Activated CD4-positive, alpha-beta T cell treated with anti-CD3 and anti-CD28 coated beads, Interleukin-10, Interleukin-2, amounts not matched to agents 100 ng/mL and 50 ng/mL, durations not matched to agents 16 hours and 8 hours (primary cell): ENCODE data around the gene SLC51B.
"Not testable (repeated sequence)": the region's sequence is repeated elsewhere in the genome, so short reads cannot be mapped to it uniquely, and the experiment has no call there.

Experiments
- DNase-seq: peaks from one replicate; pipeline ENCODE4 v3.0.0-alpha.2; 2020

SLC51B gene

GRCh38 chr15:65067317-65067644 is 22.1 kb downstream of the SLC51B start:
- DNase-seq = no peak

- no peak for DNase-seq
These were observed 22.6 kb downstream of the SLC51B start, which contains the start of gene RASL12 for GRCh38 chr15:65067645-65068402. Gene RASL12 (minus strand): TSS chr15:65067991. CDS start chr15:65067835, 156 bp downstream.

GRCh38 chr15:65068403-65068788 is 23.2 kb downstream of the SLC51B start:
- DNase-seq = no peak

DNA sequence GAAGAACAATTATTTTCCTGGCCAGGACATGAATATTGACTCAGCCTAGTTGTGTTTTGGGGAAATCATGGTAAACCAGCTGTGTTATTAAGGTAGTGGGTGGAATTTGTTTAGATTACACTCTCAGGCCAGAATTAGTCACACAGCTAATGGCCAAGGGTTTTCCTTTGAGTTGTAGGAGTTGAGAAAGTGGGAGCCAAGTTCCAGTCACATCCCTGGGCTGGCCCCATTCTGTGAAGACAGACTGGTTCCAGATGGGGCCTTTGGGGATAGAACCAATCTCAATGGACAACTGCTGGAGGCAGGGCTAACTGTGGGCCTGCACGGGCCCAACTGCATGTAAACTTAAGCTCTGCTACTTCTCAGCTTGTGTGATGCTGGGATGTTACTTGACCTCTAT is 24.0 kb downstream of the SLC51B start:
- DNase-seq = no peak

DNA sequence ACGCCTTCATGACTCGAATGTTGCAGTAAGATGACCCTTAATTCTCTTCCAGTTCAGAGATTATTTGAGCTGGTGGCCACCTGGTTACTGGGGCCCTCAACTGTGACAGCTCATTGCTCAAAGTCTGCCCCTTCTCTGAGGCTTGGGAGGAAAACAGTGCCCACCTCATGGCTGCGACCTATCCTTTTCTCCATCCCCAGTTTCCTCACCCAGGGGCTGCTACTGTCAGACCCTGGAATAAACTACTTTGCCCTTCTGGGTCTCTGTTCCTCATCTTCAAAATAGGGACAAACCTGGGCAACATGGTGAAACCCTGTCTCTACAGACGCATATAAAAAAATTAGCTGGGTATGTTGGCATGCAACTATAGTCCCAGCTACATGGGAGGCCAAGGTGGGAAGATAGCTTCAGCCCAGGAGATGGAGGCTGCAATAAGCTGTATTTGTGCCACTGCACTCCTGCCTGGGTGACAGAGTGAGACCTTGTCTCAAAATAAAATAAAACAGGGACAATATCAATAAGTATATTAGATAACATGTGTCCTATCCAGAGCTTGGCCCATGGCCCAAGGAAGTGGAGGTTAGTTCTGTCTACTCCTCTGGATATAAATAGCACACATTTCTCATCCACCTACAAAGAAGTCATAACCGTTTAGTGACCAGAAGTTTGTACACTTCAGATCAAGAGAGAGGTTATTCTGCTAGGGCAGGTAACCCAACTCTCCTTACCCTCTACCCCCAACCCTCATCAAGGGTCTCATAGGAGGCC is 24.8 kb downstream of the SLC51B start:
- DNase-seq = no peak

DNA sequence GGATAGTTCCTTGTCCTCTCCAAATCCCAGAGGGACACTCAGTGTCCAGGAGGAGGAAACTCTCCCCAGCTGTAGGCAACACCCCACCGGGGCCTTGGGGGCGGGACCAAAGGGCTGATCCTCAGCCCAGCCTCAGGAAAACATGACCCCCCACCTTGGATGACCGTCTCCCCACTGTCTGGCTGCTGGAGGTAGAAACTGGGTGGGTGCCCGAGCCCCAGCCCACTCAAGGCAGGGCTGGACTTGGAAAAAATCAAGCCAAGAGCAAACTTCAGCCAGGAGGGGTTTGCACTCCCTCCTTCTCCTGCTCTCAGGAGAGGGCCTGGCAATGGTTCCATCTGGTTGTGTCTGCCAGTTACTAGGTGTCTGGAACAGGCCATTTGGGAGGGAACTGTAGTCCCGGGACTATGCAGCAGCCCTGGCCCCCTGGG is 26.2 kb downstream of the SLC51B start:
- DNase-seq = no peak

- no peak for DNase-seq
These were observed 26.8 kb downstream of the SLC51B start for GRCh38 chr15:65072027-65072426.

DNA sequence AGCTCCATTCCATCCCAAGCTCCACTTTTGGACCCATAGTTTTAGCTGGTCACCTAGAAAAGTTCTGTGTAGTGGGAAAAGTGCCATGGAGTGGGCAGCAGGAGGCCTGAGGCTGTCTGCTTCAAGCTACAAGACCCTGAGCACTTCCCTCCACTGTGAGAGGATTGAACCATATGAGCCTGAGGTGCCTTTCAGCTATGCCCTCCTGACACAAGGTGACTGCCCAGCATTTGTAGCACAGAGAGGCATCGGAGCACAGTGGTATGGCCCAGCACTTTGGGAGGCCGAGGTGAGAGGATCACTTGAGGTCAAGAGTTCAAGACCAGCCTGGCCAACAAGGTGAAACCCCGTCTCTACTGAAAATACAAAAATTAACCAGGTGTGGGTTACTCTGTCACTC is 27.4 kb downstream of the SLC51B start:
- no peak for DNase-seq

GRCh38 chr15:65074946-65075345 is 29.8 kb downstream of the SLC51B start:
- not testable (repeated sequence) for DNase-seq

DNA sequence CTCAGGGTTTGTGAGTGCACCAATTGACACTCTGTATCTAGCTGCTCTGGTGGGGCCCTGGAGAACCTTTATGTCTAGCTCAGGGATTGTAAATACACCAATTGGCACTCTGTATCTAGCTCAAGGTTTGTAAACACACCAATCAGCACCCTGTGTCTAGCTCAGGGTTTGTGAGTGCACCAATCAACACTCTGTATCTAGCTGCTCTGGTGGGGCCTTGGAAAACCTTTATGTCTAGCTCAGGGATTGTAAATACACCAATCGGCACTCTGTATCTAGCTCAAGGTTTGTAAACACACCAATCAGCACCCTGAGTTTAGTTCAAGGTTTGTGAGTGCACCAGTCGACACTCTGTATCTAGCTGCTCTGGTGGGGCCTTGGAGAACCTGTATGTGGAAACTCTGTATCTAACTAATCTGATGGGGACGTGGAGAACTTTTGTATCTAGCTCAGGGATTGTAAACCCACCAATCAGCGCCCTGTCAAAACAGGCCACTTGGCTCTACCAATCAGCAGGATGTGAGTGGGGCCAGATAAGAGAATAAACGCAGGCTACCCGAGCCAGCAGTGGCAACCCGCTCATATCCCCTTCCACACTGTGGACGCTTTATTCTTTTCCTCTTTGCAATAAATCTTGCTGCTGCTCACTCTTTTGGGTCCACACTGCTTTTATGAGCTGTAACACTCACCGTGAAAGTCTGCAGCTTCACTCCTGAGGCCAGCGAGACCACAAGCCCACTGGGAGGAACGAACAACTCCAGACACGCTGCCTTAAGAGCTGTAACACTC is 30.6 kb downstream of the SLC51B start:
- DNase-seq = not testable (repeated sequence)

DNA sequence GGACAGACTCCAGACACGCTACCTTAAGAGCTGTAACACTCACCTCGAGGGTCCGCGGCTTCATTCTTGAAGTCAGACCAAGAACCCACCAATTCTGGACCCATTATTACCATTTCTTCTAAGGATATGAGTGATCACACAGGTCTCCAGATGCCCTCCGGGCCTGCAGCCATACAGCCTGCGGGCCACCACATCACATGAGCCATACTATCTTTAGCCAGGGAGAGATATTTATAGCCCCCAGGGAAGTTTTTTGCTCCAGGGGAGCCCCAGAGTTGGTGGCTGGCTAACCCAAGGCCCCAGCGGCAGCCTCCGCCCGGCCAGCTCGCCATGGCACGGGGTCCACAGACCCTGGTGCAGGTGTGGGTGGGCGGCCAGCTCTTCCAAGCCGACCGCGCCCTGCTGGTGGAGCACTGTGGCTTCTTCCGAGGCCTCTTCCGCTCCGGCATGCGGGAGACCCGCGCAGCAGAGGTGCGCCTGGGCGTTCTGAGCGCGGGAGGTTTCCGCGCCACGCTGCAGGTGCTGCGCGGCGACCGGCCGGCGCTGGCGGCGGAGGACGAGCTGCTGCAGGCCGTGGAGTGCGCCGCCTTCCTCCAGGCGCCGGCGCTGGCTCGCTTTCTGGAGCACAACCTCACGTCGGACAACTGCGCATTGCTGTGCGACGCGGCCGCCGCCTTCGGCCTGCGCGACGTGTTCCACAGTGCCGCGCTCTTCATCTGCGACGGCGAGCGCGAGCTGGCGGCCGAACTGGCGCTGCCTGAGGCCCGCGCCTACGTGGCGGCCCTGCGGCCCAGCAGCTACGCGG is 31.5 kb downstream of the SLC51B start, which contains the start of gene KBTBD13:
TSS of gene KBTBD13 (plus strand) at position 261 of the 805 bp plus-strand sequence. CDS start at position 331, 70 bp downstream.
- DNase-seq = no peak

DNA sequence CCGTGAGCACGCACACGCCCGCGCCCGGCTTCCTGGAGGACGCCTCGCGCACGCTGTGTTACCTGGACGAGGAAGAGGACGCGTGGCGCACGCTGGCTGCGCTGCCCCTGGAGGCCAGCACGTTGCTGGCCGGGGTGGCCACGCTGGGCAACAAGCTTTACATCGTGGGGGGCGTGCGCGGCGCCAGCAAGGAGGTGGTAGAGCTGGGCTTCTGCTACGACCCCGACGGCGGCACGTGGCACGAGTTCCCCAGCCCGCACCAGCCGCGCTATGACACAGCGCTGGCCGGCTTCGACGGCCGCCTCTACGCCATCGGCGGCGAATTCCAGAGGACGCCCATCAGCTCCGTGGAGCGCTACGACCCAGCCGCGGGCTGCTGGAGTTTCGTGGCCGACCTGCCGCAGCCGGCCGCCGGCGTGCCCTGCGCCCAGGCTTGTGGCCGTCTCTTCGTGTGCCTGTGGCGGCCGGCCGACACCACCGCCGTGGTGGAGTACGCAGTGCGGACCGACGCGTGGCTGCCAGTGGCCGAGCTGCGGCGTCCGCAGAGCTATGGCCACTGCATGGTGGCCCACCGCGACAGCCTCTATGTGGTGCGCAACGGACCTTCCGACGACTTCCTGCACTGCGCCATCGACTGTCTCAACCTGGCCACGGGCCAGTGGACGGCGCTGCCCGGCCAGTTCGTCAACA is 32.2 kb downstream of the SLC51B start:
- DNase-seq = no peak

GRCh38 chr15:65077981-65078352 is 32.8 kb downstream of the SLC51B start:
- DNase-seq = peak; percentile 54

DNA sequence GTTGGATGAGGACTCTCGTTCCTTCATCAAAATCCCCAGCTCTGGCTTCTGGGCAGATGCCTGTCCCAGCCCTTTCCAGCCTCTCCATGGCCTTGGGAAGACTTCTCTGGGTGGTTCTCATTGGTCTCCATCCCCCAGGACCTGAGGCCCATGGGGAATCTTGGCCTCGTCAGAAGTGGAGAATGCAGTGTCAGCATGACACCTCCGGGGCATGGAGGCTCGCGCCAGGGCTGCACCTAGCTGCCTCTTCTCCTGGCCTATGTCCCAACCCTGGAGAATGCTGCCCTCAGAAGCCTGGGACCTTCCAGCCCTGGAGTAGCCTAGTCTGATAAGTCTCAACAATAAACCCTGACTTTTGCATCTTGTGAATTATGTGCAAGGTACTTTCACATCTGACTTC is 34.4 kb downstream of the SLC51B start:
- DNase-seq = no peak

DNA sequence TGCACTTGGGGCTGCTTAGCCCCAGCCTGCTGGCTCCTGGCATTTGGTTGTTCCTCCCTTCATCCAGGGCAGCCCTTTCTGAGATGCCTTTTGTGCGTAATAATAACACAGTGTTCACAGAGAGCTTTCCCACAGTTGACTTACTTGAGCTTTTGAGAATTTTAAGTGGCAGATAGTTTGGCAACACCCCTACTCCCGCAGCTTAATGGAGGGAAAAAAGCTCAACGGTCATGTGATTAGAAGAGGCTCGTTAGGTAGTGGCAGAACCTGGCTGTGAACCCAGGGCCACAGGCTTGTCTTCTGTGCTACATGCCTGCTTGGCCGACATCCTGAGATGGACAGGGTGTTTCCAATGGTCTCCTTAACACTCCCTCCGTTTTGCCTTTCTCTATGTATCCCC is 36.1 kb downstream of the SLC51B start:
- no peak for DNase-seq

- no peak for DNase-seq
These were observed 36.6 kb downstream of the SLC51B start for GRCh38 chr15:65081758-65082157.

GRCh38 chr15:65082303-65082953 is 37.2 kb downstream of the SLC51B start:
- DNase-seq = no peak

DNA sequence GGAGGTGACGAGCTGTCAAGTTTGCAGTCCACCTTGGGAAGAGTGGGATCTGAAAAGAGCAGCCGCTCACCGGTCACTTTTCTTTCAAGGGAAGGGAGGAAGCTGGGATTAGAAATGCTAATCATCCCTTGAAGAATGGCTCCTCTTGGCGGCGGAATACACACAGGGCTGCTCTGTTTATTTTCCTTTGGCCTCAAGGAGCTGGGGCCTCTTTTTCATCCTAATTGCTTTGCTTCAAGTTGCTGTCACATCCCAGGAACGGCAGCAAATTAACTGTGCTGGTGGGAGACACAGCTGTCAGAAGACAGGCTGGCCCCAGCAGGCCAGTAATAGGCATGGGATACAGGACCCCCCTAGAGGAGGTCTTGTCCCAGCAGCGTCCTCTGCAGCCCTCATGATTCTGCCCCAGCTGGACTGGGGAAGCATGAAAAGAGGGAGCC is 38.1 kb downstream of the SLC51B start:
- no peak for DNase-seq

GRCh38 chr15:65084500-65085206 is 39.5 kb downstream of the SLC51B start:
- no peak for DNase-seq

DNA sequence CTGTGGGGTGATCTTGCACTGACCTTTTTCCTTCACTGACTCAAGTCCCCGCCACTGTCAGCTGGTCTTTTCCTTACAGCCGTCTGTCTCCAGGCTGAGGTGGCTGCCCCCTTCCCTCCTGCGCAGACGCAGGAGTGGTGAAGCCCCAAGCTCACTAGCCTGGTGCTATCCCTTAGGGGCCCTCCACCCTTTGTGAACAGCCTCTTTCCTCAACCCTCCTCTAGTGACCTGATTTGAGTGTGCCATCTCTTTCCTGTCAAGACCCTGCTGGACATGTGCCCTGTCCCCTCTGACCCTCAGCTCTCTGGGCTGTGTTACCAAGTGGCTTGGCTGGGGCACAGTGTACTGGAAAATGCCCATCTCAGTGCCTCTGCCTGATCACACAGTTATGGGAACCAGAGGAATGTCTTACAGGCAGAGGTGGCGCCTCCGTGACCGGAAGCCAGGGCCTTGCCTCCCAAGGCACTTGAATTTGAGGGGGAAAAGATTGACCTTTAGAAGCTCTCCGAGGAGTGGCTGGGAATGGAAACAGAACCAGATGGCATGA is 40.1 kb downstream of the SLC51B start:
- no peak for DNase-seq
